ENCODE measurements around the gene LRIG3. TPM values are rescaled to one million over a fixed set of nuclear protein-coding genes. Genes with fewer than 3 reads are reported as not detected.

The LRIG3 gene
- total and polyA plus RNA-seq, 7 donors, result 1.4 to 5.1 (median 2.9) TPM

- intact Hi-C loops (cut with DNase I), result no loop called here
- no peaks in the 10 kb centered on the region for H3K36me3 ChIP-seq (ENCODE audit: insufficient read depth in 1 of 2, low read depth in 1 of 2)
- no peaks in the 10 kb centered on the region for H3K27me3 ChIP-seq (ENCODE audit: insufficient read depth in 3 of 3, low read length in 2 of 3)
- ATAC-seq, result no peak
- H3K27ac ChIP-seq, result no peak overlapping the region
- H3K9me3 ChIP-seq, result peaks cover 4% of the 10 kb centered on the region
- TF ChIP-seq CTCF (IDR thresholded peaks at IDR 0.05), result no peak
- no peaks in the 10 kb centered on the region for H3K4me1 ChIP-seq
- no peak overlapping the region for H3K4me3 ChIP-seq
- no peak for DNase-seq
- WGBS, 3 donors, result 87 to 100% (median 90%) methylated on average over 1 of the region's 1 CpG
Observed at GRCh38 chr12:58832920-58833319, 87.4 kb downstream of the LRIG3 start.
